Testis (tissue), 2 donors: ENCODE measurements around the gene HSF2.

Experiments used
- POLR2A ChIP-seq: fragments of 450-650 bp; IDR thresholded peaks from one replicate; pipeline ENCODE4 v1.6.1; 2017; ENCODE audit warnings: antibody characterized with exemption, mild to moderate bottlenecking, moderate library complexity
- TF ChIP-seq, protein P1 (sequence below), 3 experiments: fragments of 450-650 bp in 2 of 3; fragments of 200-600 bp in 1 of 3; sonication (generic) in 1 of 3; IDR thresholded peaks; one replicate each; pipeline ENCODE4 v1.5.1; 2016 to 2019; ENCODE audit warnings: antibody characterized with exemption in 3 of 3, mild to moderate bottlenecking in 2 of 3, moderate library complexity in 1 of 3

DNA sequence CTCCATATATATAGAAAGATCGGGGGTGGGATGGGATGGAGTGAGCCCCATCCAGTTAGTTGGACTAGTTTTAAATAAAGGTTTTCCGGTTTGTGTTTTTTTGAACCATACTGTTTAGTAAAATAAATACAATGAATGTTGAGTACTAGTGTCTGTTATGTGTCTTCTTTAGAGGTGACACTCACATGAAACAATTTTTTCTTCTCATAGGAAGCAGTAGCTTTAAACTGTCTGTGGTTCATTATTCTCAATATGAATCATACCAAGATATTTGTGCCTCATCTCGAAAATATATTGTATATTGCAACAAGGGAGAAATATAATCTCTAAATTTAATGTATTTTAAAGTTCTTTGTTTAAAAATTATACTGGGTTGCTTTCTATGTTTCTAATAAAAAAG, 33.4 kb downstream of the HSF2 start:
- TF ChIP-seq, protein P1, sequence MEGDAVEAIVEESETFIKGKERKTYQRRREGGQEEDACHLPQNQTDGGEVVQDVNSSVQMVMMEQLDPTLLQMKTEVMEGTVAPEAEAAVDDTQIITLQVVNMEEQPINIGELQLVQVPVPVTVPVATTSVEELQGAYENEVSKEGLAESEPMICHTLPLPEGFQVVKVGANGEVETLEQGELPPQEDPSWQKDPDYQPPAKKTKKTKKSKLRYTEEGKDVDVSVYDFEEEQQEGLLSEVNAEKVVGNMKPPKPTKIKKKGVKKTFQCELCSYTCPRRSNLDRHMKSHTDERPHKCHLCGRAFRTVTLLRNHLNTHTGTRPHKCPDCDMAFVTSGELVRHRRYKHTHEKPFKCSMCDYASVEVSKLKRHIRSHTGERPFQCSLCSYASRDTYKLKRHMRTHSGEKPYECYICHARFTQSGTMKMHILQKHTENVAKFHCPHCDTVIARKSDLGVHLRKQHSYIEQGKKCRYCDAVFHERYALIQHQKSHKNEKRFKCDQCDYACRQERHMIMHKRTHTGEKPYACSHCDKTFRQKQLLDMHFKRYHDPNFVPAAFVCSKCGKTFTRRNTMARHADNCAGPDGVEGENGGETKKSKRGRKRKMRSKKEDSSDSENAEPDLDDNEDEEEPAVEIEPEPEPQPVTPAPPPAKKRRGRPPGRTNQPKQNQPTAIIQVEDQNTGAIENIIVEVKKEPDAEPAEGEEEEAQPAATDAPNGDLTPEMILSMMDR (IDR thresholded peaks at IDR 0.05), result no peak
- TF ChIP-seq POLR2A, result no peak
